Measurements from ENCODE around the gene MALAT1. TPM values are rescaled to one million over a fixed set of nuclear protein-coding genes. Genes with fewer than 3 reads are reported as not detected.
"Not testable (repeated sequence)": the region's sequence is repeated elsewhere in the genome, so short reads cannot be mapped to it uniquely, and the experiment has no call there.

MALAT1 gene
- polyA plus RNA-seq, 4 donors: 155 to 454 (median 226) TPM

DNA sequence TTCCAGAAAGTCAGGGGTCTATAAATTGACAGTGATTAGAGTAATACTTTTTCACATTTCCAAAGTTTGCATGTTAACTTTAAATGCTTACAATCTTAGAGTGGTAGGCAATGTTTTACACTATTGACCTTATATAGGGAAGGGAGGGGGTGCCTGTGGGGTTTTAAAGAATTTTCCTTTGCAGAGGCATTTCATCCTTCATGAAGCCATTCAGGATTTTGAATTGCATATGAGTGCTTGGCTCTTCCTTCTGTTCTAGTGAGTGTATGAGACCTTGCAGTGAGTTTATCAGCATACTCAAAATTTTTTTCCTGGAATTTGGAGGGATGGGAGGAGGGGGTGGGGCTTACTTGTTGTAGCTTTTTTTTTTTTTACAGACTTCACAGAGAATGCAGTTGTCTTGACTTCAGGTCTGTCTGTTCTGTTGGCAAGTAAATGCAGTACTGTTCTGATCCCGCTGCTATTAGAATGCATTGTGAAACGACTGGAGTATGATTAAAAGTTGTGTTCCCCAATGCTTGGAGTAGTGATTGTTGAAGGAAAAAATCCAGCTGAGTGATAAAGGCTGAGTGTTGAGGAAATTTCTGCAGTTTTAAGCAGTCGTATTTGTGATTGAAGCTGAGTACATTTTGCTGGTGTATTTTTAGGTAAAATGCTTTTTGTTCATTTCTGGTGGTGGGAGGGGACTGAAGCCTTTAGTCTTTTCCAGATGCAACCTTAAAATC, 5.3 kb downstream of the MALAT1 start:
- Histone ChIP-seq H3K4me1 (ENCODE audit: control insufficient read depth in 3 of 3, insufficient read depth in 2 of 3, low read depth in 1 of 3, low read length in 2 of 3) (peaks cover 0 to 27% (median 4%) of the 10 kb centered on the region in 3 donors), H3K27ac (ENCODE audit: low read depth in 1 of 3, low read length in 2 of 3) (peak overlapping the region; percentile 41 to 95 (median 73)), H3K36me3 (ENCODE audit: control insufficient read depth in 3 of 3, insufficient read depth in 2 of 3, low read depth in 1 of 3, low read length in 3 of 3) (peaks cover 27 to 30% (median 29%) of the 10 kb centered on the region in 3 donors), H3K9me3 (ENCODE audit: control insufficient read depth in 2 of 2, insufficient read depth in 1 of 2, low read depth in 1 of 2, low read length in 1 of 2) (no peaks in the 10 kb centered on the region), H3K27me3 (ENCODE audit: control insufficient read depth in 3 of 3, insufficient read depth in 3 of 3, low read length in 3 of 3) (no peaks in the 10 kb centered on the region), H3K4me3 (ENCODE audit: low read depth in 1 of 3, low read length in 3 of 3) (peak overlapping the region; percentile 64 to 83 (median 73))
- WGBS, 3 donors: 0% methylated on average over 3 of the region's 3 CpGs
- DNase-seq: peak in 1 of 2 donors; percentile 77
- FAIRE-seq: no peak

- Histone ChIP-seq H3K27ac (ENCODE audit: low read depth in 1 of 3, low read length in 2 of 3) (peak overlapping the region; percentile 73 to 95 (median 77)), H3K4me3 (ENCODE audit: low read depth in 1 of 3, low read length in 3 of 3) (peak overlapping the region; percentile 64 to 83 (median 73)), H3K36me3 (ENCODE audit: control insufficient read depth in 3 of 3, insufficient read depth in 2 of 3, low read depth in 1 of 3, low read length in 3 of 3) (peaks cover 27 to 30% (median 29%) of the 10 kb centered on the region in 3 donors), H3K9me3 (ENCODE audit: control insufficient read depth in 2 of 2, insufficient read depth in 1 of 2, low read depth in 1 of 2, low read length in 1 of 2) (no peaks in the 10 kb centered on the region), H3K27me3 (ENCODE audit: control insufficient read depth in 3 of 3, insufficient read depth in 3 of 3, low read length in 3 of 3) (no peaks in the 10 kb centered on the region), H3K4me1 (ENCODE audit: control insufficient read depth in 3 of 3, insufficient read depth in 2 of 3, low read depth in 1 of 3, low read length in 2 of 3) (peaks cover 0 to 27% (median 4%) of the 10 kb centered on the region in 3 donors)
- FAIRE-seq: no peak
- DNase-seq: peak in 1 of 2 donors; percentile 64
- 3 to 5% (median 4%) methylated on average over 8 of the region's 8 CpGs for WGBS, 3 donors
Measured at GRCh38 chr11:65504674-65505465, 6.0 kb downstream of the MALAT1 start.

GRCh38 chr11:65505466-65506289, 6.8 kb downstream of the MALAT1 start:
- Histone ChIP-seq H3K36me3 (ENCODE audit: control insufficient read depth in 3 of 3, insufficient read depth in 2 of 3, low read depth in 1 of 3, low read length in 3 of 3) (peaks cover 25 to 30% (median 27%) of the 10 kb centered on the region in 3 donors), H3K9me3 (ENCODE audit: control insufficient read depth in 2 of 2, insufficient read depth in 1 of 2, low read depth in 1 of 2, low read length in 1 of 2) (no peaks in the 10 kb centered on the region), H3K27me3 (ENCODE audit: control insufficient read depth in 3 of 3, insufficient read depth in 3 of 3, low read length in 3 of 3) (no peaks in the 10 kb centered on the region), H3K4me3 (ENCODE audit: low read depth in 1 of 3, low read length in 3 of 3) (peak overlapping the region; percentile 27 to 83 (median 73)), H3K27ac (ENCODE audit: low read depth in 1 of 3, low read length in 2 of 3) (peak overlapping the region; percentile 73 to 95 (median 77)), H3K4me1 (ENCODE audit: control insufficient read depth in 3 of 3, insufficient read depth in 2 of 3, low read depth in 1 of 3, low read length in 2 of 3) (peaks cover 0 to 27% (median 4%) of the 10 kb centered on the region in 3 donors)
- 14 to 17% (median 16%) methylated on average over 12 of the region's 12 CpGs for WGBS, 3 donors
- peak in 1 of 2 donors; percentile 64 for DNase-seq
- no peak for FAIRE-seq

GRCh38 chr11:65506290-65506771, 7.5 kb downstream of the MALAT1 start:
- Histone ChIP-seq H3K4me1 (ENCODE audit: control insufficient read depth in 3 of 3, insufficient read depth in 2 of 3, low read depth in 1 of 3, low read length in 2 of 3) (peaks cover 0 to 27% (median 4%) of the 10 kb centered on the region in 3 donors), H3K27ac (ENCODE audit: low read depth in 1 of 3, low read length in 2 of 3) (peak overlapping the region; percentile 72 to 95 (median 93)), H3K4me3 (ENCODE audit: low read depth in 1 of 3, low read length in 3 of 3) (peak overlapping the region; percentile 27 to 83 (median 73)), H3K27me3 (ENCODE audit: control insufficient read depth in 3 of 3, insufficient read depth in 3 of 3, low read length in 3 of 3) (no peaks in the 10 kb centered on the region), H3K36me3 (ENCODE audit: control insufficient read depth in 3 of 3, insufficient read depth in 2 of 3, low read depth in 1 of 3, low read length in 3 of 3) (peaks cover 25 to 30% (median 27%) of the 10 kb centered on the region in 3 donors), H3K9me3 (ENCODE audit: control insufficient read depth in 2 of 2, insufficient read depth in 1 of 2, low read depth in 1 of 2, low read length in 1 of 2) (no peaks in the 10 kb centered on the region)
- peak in 1 of 2 donors; percentile 82 for DNase-seq
- WGBS, 3 donors: 31 to 40% (median 38%) methylated on average over 4 of the region's 4 CpGs
- no peak for FAIRE-seq

- peak; percentile 45 to 90 for DNase-seq
- H3K4me1 ChIP-seq (ENCODE audit: control insufficient read depth in 3 of 3, insufficient read depth in 2 of 3, low read depth in 1 of 3, low read length in 2 of 3): peaks cover 0 to 27% (median 4%) of the 10 kb centered on the region in 3 donors
Measured at GRCh38 chr11:65506772-65507505, 8.1 kb downstream of the MALAT1 start.

GRCh38 chr11:65512311-65512710, 13.5 kb downstream of the MALAT1 start:
- H3K4me3 ChIP-seq (ENCODE audit: low read depth in 1 of 3, low read length in 3 of 3); H3K27me3 ChIP-seq (ENCODE audit: control insufficient read depth in 3 of 3, insufficient read depth in 3 of 3, low read length in 3 of 3); DNase-seq; H3K36me3 ChIP-seq (ENCODE audit: control insufficient read depth in 3 of 3, insufficient read depth in 2 of 3, low read depth in 1 of 3, low read length in 3 of 3); H3K4me1 ChIP-seq (ENCODE audit: control insufficient read depth in 3 of 3, insufficient read depth in 2 of 3, low read depth in 1 of 3, low read length in 2 of 3); H3K9me3 ChIP-seq (ENCODE audit: control insufficient read depth in 2 of 2, insufficient read depth in 1 of 2, low read depth in 1 of 2, low read length in 1 of 2); H3K27ac ChIP-seq (ENCODE audit: low read depth in 1 of 3, low read length in 2 of 3); FAIRE-seq: not testable (repeated sequence)
- WGBS, 3 donors: 91 to 98% (median 91%) methylated on average over 3 of the region's 3 CpGs

More at GRCh38 chr11:65506772-65507505, 8.1 kb downstream of the MALAT1 start:
- 12 to 14% (median 12%) methylated on average over 7 of the region's 7 CpGs for WGBS, 3 donors
- Histone ChIP-seq H3K27ac (ENCODE audit: low read depth in 1 of 3, low read length in 2 of 3) (peak overlapping the region; percentile 72 to 95 (median 93)), H3K27me3 (ENCODE audit: control insufficient read depth in 3 of 3, insufficient read depth in 3 of 3, low read length in 3 of 3) (no peaks in the 10 kb centered on the region), H3K9me3 (ENCODE audit: control insufficient read depth in 2 of 2, insufficient read depth in 1 of 2, low read depth in 1 of 2, low read length in 1 of 2) (no peaks in the 10 kb centered on the region), H3K4me3 (ENCODE audit: low read depth in 1 of 3, low read length in 3 of 3) (peak overlapping the region in 1 of 3 donors; percentile 11), H3K36me3 (ENCODE audit: control insufficient read depth in 3 of 3, insufficient read depth in 2 of 3, low read depth in 1 of 3, low read length in 3 of 3) (peaks cover 22 to 25% (median 23%) of the 10 kb centered on the region in 3 donors)
- FAIRE-seq: no peak

GRCh38 chr11:65516135-65516968, 17.5 kb downstream of the MALAT1 start:
- H3K4me1 ChIP-seq (ENCODE audit: control insufficient read depth in 3 of 3, insufficient read depth in 2 of 3, low read depth in 1 of 3, low read length in 2 of 3): no peaks in the 10 kb centered on the region
- 56 to 67% (median 63%) methylated on average over 5 of the region's 5 CpGs for WGBS, 3 donors
- H3K36me3 ChIP-seq (ENCODE audit: control insufficient read depth in 3 of 3, insufficient read depth in 2 of 3, low read depth in 1 of 3, low read length in 3 of 3): no peaks in the 10 kb centered on the region
- DNase-seq (no peak), FAIRE-seq (no peak)
- no peak overlapping the region for H3K27ac ChIP-seq (ENCODE audit: low read depth in 1 of 3, low read length in 2 of 3)
- H3K9me3 ChIP-seq (ENCODE audit: control insufficient read depth in 2 of 2, insufficient read depth in 1 of 2, low read depth in 1 of 2, low read length in 1 of 2): no peaks in the 10 kb centered on the region
- H3K27me3 ChIP-seq (ENCODE audit: control insufficient read depth in 3 of 3, insufficient read depth in 3 of 3, low read length in 3 of 3): no peaks in the 10 kb centered on the region
- H3K4me3 ChIP-seq (ENCODE audit: low read depth in 1 of 3, low read length in 3 of 3): no peak overlapping the region
